Stimulated activated naive CD4-positive, alpha-beta T cell (primary cell): Measurements from ENCODE around the gene RPS10.
"Not testable (repeated sequence)": the region's sequence is repeated elsewhere in the genome, so short reads cannot be mapped to it uniquely, and the experiment has no call there.

Experiments
- DNase-seq, 6 experiments: peaks; one replicate each; lab custom pipeline; 2025; lab: John Stamatoyannopoulos, UW

The RPS10 gene

GRCh38 chr6:34392497-34393190 lies 33.2 kb downstream of the RPS10 start, which contains the start of gene NUDT3:
Gene NUDT3, minus strand, starts transcription at chr6:34392669. Its CDS starts 307 bp downstream, at chr6:34392362.
- DNase-seq = peak; percentile 87 to 95 (median 91)

DNA sequence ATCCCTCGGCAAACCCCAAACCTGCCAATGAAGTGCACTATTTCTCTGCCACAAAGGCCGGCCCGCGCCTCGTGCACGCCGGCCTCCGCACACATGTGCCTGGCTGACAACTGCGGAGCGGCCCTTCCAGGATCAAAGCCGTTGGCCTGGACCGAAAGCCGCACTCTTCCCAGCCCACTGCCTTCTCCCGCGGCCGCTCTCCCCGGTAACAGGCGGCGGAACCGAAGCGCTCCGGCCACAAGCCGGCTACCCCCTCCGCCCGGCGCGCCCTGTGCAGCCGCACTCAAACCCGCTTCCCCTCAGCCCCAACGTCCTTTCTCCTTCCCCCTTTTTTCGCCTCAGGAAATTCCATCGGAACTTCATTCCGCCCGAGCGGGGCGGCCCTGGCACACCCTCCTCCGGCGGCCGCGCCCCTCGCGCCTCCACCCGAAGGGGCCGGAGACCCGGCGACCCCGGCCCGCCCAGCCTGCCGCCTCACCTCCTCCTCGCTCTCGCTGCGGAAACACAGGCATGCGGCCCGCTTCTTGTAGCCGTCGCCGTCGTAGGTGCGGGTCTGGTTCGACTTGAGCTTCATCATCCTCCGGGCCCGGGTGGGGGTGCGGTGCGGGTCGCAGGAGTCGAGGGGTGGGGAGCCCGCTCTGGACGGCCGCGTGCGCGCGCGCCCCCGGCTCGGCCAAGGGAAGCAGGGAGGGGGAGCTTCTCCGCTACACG lies 33.9 kb downstream of the RPS10 start:
- DNase-seq = peak; percentile 33 to 76 (median 48)

- DNase-seq = no peak
These were observed 34.4 kb downstream of the RPS10 start for GRCh38 chr6:34391473-34391785.

DNA sequence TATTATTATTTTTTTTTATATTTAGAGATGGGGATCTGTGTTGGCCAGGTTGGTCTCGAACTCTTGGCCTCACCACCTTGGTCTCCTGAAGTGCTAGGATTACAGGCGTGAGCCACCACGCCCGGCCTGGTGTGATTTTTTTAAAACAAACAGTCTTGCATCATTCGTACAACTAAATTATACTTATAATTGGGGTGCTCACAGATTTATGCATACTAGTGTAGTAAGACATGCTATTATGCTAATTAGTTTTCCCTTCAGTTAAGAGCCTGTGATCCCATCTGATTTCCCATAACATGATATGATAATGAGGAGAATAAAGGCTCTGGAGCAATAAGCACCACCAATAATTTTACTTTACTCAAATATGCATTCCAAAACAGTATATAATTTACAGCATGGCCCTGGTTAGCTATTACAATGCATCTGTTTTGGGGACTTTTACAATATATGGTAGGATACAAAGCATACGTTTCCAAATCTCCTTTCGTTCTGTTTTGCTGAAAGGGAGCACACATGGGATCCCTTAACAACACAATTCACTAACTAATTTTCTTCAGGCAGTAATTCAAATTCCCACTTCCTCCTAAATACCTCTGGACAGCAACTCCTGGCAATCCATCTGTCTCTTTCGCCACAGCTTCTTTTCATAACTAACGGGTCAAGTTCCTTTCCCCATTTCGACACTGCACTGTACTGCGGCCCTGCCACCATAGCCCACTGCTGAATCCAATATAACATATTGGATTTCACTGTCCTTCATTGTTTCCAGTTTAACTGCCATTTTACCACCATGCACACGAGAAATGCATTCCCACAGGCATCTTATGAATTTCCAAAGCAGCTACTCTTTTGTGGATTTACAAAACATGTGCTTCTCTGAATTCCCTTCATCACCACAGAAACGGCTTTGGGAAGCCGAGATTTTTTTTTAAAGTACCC lies 35.1 kb downstream of the RPS10 start:
- no peak for DNase-seq

DNA sequence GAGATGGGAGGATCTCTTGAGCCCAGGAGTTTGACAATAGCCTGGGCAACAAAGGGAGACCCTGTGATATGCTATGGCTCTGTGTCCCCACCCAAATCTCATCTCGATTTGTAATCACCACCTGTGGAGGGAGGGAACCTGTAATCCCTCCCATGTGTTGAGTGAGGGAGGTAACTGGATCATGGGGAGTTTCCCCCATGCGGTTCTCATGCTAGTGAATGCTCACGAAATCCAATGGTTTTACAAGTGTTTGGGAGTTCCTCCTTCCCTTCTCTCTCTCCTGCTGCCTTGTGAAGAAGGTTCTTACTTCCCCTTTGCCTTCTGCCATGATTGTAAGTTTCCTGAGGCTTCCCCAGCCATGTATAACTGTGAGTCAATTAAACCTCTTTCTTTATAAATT lies 36.8 kb downstream of the RPS10 start:
- DNase-seq = no peak

- DNase-seq = no peak
These were observed 37.4 kb downstream of the RPS10 start for GRCh38 chr6:34388421-34388820.

GRCh38 chr6:34386316-34387137 lies 39.3 kb downstream of the RPS10 start:
- DNase-seq = no peak

DNA sequence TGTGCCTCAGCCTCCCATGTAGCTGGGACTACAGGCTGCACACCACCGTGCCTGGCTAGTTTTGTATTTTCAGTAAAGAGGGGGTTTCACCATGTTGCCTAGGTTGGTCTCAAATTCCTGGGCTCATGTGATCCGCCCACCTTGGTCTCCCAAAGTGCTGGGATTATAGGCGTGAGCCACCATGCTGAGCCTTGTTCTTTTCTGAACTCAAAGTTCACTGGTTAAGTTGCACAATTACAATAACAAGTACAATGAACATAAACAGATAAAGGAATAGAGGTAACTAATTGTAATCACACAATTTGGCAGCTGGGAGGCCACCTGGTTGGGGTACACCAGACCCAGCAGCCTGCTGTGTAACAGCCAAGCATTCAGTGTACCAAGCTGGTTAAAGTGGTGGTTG lies 40.1 kb downstream of the RPS10 start:
- DNase-seq = no peak

GRCh38 chr6:34384321-34385153 lies 41.3 kb downstream of the RPS10 start:
- DNase-seq = no peak

GRCh38 chr6:34383656-34384320 lies 42.1 kb downstream of the RPS10 start:
- DNase-seq = no peak

- DNase-seq = no peak
These were observed 42.7 kb downstream of the RPS10 start for GRCh38 chr6:34383161-34383631.

- no peak for DNase-seq
These were observed 44.8 kb downstream of the RPS10 start for GRCh38 chr6:34381081-34381480.

DNA sequence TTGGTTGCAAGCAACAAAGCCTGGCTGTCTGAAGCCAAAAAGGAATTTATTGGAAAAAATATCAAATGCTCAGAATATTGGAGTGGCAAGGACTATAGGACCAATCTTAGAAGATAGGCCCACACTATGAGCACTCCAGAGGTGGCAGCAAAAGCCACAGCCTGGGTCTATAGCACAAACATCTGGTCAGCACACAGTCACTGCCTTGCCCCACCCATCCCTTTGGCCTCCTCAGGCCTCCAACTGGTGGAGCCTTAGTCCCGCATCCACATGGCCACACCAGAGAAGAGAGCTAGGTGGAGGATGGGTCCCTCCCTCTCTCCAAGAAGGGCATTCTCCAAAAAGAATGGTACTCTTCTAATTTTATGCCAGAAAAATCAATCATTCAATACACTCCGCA lies 47.4 kb downstream of the RPS10 start:
- DNase-seq = no peak

DNA sequence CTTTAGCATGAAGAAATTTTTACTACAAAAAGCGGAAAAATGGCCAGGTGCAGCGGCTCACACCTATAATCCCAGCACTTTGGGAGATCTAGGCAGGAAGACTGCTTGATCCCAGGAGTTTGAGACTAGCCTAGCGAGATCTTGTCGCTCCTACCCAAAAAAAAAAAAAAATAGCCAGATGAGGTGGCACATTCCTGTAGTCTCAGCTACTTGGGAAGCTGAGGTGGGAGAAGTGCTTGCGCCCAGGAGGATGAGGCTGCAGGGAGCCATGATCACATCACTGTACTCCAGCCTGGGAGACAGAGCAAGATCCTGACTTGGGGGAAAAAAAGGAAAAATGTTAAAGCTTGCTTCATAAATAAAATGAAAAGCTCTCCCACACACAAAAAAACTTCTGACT lies 47.9 kb downstream of the RPS10 start:
- no peak for DNase-seq

- DNase-seq = not testable (repeated sequence)
These were observed 48.3 kb downstream of the RPS10 start for GRCh38 chr6:34377571-34377970.

GRCh38 chr6:34375833-34376232 lies 50.0 kb downstream of the RPS10 start:
- DNase-seq = no peak

- no peak for DNase-seq
These were observed 51.4 kb downstream of the RPS10 start for GRCh38 chr6:34374508-34374907.

DNA sequence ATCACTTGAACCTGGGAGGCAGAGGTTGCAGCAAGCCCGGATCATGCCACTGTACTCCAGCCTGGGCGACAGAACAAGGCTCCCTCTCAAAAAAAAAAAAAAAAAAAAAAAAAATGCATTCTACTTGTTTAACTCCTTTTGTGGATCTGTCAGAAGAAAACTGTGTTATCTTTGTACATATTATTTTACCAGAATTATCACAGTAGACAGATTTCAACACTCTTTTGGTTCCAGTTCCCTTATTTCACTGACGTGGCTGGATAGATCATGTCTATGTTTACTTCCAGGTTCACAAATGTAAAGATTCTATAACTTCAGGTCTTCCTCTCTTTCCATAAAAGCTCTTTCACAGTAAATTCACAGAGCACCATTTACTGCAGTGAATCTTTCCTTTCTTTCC lies 51.8 kb downstream of the RPS10 start:
- DNase-seq = no peak

GRCh38 chr6:34373511-34373910 lies 52.4 kb downstream of the RPS10 start:
- DNase-seq = no peak

DNA sequence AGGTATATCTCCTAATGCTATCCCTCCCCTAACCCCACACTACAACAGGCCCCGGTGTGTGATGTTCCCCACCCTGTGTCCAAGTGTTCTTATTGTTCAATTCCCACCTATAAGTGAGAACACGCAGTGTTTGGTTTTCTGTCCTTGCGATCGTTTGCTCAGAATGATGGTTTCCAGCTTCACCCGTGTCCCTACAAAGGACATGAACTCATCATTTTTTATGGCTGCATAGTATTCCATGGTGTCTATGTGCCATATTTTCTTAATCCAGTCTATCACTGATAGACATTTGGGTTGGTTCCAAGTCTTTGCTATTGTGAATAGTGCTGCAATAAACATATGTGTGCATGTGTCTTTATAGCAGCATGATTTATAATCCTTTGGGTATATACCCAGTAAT lies 54.0 kb downstream of the RPS10 start:
- not testable (repeated sequence) for DNase-seq
